Mucosa of rectum (tissue), 2 donors: ENCODE results near the gene HMX2.

ENCODE experiments used
- H3K27ac ChIP-seq, 2 donors: one replicate each; pipeline ENCODE4 v1.7.0; 2013; ENCODE audit warnings: inconsistent platforms in 2 of 2, low read depth in 2 of 2, low read length in 2 of 2
- H3K27me3 ChIP-seq, 2 donors: one replicate each; pipeline ENCODE4 v1.7.0; 2013; ENCODE audit warnings: low read length in 2 of 2; ENCODE audit not compliant: control insufficient read depth in 2 of 2, insufficient read depth in 2 of 2
- H3K36me3 ChIP-seq, 2 donors: one replicate each; pipeline ENCODE4 v1.7.0; 2013; ENCODE audit warnings: low read length in 2 of 2; ENCODE audit not compliant: control insufficient read depth in 2 of 2, insufficient read depth in 2 of 2
- H3K4me1 ChIP-seq, 2 donors: one replicate each; pipeline ENCODE4 v1.7.0; 2013; ENCODE audit warnings: low read length in 2 of 2, mild to moderate bottlenecking in 1 of 2; ENCODE audit not compliant: control insufficient read depth in 2 of 2, insufficient read depth in 2 of 2
- H3K4me3 ChIP-seq, 2 donors: one replicate each; pipeline ENCODE4 v1.7.0; 2013; ENCODE audit warnings: low read length in 2 of 2
- H3K9ac ChIP-seq, 2 donors: one replicate each; pipeline ENCODE4 v1.7.0; 2013; ENCODE audit warnings: low read length in 2 of 2, low read depth in 1 of 2, mild to moderate bottlenecking in 1 of 2
- H3K9me3 ChIP-seq, 2 donors: one replicate each; pipeline ENCODE4 v1.7.0; 2013; ENCODE audit warnings: low read length in 2 of 2; ENCODE audit not compliant: control insufficient read depth in 2 of 2
- donor health status: healthy.
- donor health status: Normal muscosa, but diverticular disease.

Gene HMX2

GRCh38 chr10:123139165-123139520 lies 8.8 kb upstream of the HMX2 start:
- Histone ChIP-seq H3K9ac (peak overlapping the region in 1 of 2 donors; percentile 34), H3K9me3 (no peaks in the 10 kb centered on the region), H3K4me3 (no peak overlapping the region), H3K27me3 (peaks cover 77 to 80% of the 10 kb centered on the region in 2 donors), H3K4me1 (peaks cover 0 to 9% of the 10 kb centered on the region in 2 donors), H3K27ac (no peak overlapping the region), H3K36me3 (no peaks in the 10 kb centered on the region)

DNA sequence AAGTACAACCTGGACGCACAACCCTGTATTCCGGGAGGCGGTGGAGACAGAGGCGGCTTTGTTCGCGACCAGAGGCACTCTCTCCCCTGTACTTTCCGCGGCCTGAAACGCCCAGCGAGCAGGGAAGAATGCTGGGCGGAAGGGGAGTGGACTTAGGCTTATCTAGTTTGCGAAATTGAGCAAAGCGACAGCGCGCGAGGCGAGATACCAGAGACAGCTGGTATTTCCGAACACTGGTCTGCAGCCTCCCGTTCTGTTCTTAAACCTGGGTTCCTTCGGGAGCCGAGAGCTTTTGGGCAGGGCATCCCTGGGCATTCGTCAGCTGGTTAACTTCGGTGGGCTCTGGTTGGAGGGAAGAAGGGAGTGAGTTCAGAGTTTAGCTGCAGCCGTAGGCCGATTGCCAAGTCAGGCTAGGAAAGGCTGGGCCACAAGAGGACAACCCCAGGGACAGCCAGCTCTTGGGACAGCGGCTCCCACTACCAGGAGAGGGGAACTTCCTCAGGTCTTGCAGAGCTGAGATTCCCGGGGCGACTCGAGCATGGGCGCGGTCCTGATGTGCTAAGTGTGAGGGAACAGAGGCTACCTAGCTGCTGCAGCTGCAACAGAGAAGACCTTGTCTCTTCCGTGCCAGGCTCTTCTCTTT lies 8.3 kb upstream of the HMX2 start:
- Histone ChIP-seq H3K27ac (no peak overlapping the region), H3K27me3 (peaks cover 77 to 80% of the 10 kb centered on the region in 2 donors), H3K36me3 (no peaks in the 10 kb centered on the region), H3K9me3 (no peaks in the 10 kb centered on the region), H3K4me3 (no peak overlapping the region), H3K9ac (peak overlapping the region in 1 of 2 donors; percentile 34), H3K4me1 (peaks cover 0 to 9% of the 10 kb centered on the region in 2 donors)

DNA sequence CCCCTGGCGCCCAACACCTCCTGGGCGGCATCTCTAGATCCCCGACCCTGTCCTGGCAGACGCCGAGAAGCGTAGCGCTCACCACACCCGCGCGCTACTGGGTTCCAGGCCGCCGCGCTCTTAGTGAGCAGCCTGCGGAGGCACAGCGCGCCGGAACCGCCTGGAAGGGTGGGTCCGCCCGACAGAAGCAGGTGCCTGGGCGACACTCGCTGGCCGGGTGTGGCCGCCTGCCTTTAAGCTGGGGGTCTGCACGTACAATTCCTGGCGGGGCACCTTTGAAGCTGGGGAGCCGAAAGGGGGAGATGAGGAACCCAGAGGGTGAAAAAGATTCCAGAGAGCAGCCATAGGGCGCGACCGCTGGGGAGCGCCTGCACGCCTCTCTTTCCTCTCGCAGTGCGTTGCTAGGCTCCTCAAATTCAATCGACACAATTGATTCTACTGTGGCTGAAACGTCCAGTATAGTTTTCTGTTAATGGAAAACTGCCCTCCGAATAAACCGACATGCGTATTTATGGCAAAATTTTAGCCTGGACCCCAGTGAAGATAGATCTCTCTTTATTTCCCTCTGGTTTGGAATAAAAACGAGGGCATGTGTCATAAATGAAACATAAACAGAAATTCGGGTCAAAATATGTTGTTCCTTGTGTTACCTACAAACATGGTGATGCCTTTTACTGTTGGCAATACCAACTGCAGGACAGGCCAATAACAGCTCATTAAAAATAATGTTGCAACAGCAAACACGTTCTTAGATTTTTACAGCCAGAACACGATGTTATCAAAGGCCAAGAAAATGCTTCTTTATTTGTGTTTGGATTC lies 7.6 kb upstream of the HMX2 start:
- Histone ChIP-seq H3K4me1 (peaks cover 0 to 6% of the 10 kb centered on the region in 2 donors), H3K27me3 (peaks cover 80 to 81% of the 10 kb centered on the region in 2 donors), H3K36me3 (no peaks in the 10 kb centered on the region), H3K9me3 (no peaks in the 10 kb centered on the region), H3K4me3 (no peak overlapping the region), H3K9ac (no peak overlapping the region), H3K27ac (no peak overlapping the region)

- Histone ChIP-seq H3K27me3 (peaks cover 85 to 86% of the 10 kb centered on the region in 2 donors), H3K27ac (no peak overlapping the region), H3K36me3 (no peaks in the 10 kb centered on the region), H3K4me1 (peaks cover 0 to 5% of the 10 kb centered on the region in 2 donors), H3K4me3 (no peak overlapping the region), H3K9me3 (no peaks in the 10 kb centered on the region), H3K9ac (no peak overlapping the region)
Observed at GRCh38 chr10:123140983-123141390, 6.9 kb upstream of the HMX2 start.

GRCh38 chr10:123141791-123142700 lies 5.9 kb upstream of the HMX2 start:
- peaks cover 85 to 87% of the 10 kb centered on the region in 2 donors for H3K27me3 ChIP-seq
- no peaks in the 10 kb centered on the region for H3K9me3 ChIP-seq
- H3K4me3 ChIP-seq = no peak overlapping the region
- H3K36me3 ChIP-seq = no peaks in the 10 kb centered on the region
- H3K9ac ChIP-seq = no peak overlapping the region
- H3K4me1 ChIP-seq = peaks cover 0 to 2% of the 10 kb centered on the region in 2 donors
- H3K27ac ChIP-seq = no peak overlapping the region

DNA sequence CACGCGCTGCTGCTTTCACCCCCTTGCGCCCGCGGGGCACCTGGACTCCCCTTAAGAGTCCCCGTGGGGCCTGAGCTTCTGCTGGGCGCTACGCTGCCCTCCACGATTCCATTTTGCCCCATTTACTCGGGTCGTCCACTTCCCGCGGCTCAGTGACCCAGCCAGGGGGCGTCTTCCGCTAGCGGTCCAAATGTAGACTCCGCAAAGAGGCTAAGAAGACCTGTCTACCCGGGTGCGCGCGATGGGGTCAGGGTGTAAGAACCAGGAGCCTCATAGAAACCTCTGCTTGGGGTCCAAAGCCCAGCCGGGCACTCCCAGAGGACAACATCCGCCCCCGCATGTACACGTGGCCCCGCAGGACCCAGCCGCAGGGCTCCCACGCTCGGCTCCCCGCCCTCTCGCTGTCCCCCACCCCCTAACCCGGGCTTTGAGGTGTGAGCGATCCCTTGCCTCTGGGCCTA lies 5.2 kb upstream of the HMX2 start:
- H3K4me3 ChIP-seq = no peak overlapping the region
- H3K27ac ChIP-seq = no peak overlapping the region
- H3K36me3 ChIP-seq = no peaks in the 10 kb centered on the region
- no peaks in the 10 kb centered on the region for H3K9me3 ChIP-seq
- H3K27me3 ChIP-seq = peaks cover 85 to 87% of the 10 kb centered on the region in 2 donors
- no peak overlapping the region for H3K9ac ChIP-seq
- no peaks in the 10 kb centered on the region for H3K4me1 ChIP-seq

DNA sequence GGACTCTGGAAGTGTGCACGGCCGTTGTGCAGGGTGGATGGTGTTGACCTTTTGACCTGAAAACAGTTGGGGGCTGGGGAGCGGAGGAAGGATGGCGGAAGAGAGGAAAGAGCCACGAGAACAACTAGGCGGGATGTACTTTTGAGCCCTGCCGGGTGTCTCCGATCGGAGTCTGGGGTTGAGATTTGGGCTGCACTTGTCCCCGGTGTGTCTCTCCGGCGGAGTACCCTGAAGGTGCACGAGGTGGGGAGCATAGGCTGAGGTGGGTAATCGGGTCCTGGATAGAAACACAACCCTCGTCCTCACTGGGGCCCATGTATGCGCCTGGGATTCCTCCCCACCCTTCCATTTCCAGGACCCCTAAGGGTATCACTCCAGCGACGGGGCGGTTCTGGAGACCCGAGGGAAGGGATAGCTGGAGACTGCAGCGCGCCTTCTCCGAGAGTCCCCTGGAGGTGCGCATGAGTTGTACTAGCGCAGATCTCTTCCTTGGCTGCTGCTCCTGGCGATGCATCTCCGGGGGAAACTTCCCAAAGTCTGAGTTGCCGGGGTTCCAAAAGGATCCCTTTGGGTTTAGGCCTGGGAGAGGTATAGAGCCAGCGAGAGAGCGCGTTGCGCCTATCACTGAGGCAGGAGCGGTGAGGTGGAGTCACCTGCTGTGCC lies 4.6 kb upstream of the HMX2 start:
- Histone ChIP-seq H3K4me1 (no peaks in the 10 kb centered on the region), H3K9me3 (no peaks in the 10 kb centered on the region), H3K27me3 (peaks cover 84 to 85% of the 10 kb centered on the region in 2 donors), H3K4me3 (no peak overlapping the region), H3K27ac (no peak overlapping the region), H3K36me3 (no peaks in the 10 kb centered on the region), H3K9ac (no peak overlapping the region)

- Histone ChIP-seq H3K4me3 (no peak overlapping the region), H3K27me3 (peaks cover 84 to 85% of the 10 kb centered on the region in 2 donors), H3K9me3 (no peaks in the 10 kb centered on the region), H3K27ac (no peak overlapping the region), H3K4me1 (no peaks in the 10 kb centered on the region), H3K9ac (no peak overlapping the region), H3K36me3 (no peaks in the 10 kb centered on the region)
Observed at GRCh38 chr10:123143825-123144168, 4.1 kb upstream of the HMX2 start.

DNA sequence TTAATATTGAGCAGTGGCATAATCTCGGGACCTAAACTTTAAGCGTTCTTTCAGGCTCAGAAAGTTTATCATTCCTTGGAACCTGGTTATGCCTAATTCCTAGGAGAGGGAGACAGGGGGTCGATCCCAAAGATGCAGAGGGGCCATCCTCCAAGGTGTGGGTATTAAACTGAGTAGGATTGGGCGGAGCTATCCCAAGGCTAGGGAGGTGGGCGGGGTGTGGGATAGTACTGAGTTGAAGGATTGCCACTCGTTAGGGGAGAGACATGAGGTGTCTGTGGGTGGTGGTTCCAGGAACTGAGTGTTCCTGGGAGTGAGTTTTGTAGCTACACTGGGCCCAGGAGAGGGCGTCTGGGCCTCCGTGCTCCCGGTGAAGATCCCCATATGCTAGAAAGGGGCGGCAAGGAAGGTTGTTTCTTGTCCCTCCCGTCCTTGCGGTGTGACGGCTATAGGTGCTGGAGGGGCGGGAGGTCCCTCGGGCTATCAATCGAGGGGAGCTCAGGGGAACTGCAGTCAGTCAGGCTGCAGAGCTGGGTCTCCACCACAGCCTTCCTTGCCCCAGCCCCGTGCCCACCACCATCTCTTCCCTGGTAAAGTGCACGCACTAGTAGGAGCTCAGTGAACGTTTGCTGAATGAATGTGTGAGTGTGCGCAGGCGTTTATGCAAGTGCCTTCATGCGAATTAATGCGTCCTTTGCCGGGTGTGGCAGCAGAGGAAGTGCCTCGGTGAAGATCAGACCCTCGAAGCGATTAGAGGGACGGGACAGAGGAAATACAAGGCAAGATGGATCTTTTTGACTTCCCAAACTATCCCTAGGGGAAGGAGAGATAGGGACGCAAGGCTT lies 3.0 kb upstream of the HMX2 start:
- Histone ChIP-seq H3K27me3 (peaks cover 82 to 85% of the 10 kb centered on the region in 2 donors), H3K9me3 (no peaks in the 10 kb centered on the region), H3K4me3 (no peak overlapping the region), H3K27ac (no peak overlapping the region), H3K9ac (no peak overlapping the region), H3K36me3 (no peaks in the 10 kb centered on the region), H3K4me1 (peaks cover 5 to 7% of the 10 kb centered on the region in 2 donors)
